ENCODE measurements around the gene PPP1R3F.

- TF ChIP-seq CTCF (IDR thresholded peaks at IDR 0.05; ENCODE audit: poor library complexity) (no peak), EZH2phosphoT487 (IDR thresholded peaks at IDR 0.05; ENCODE audit: low read depth, severe bottlenecking, unreplicated experiment) (no peak), EZH2 (IDR thresholded peaks at IDR 0.05; ENCODE audit: borderline replicate concordance) (no peak)
Observed at GRCh38 chrX:49254639-49255038, 15.0 kb upstream of the PPP1R3F start.
